GM18505 (cell line): ENCODE measurements around the gene HMCN1.
"Not testable (repeated sequence)": the region's sequence is repeated elsewhere in the genome, so short reads cannot be mapped to it uniquely, and the experiment has no call there.

Source experiments
- ATAC-seq: cut with Tn5 transposase; IDR thresholded peaks from one replicate; pipeline ENCODE4 v1.9.1; 2021; ENCODE audit not compliant: unreplicated experiment
- POLR2A ChIP-seq: IDR thresholded peaks from 4 replicates; pipeline ENCODE4 v1.6.1; 2011; ENCODE audit warnings: borderline replicate concordance; ENCODE audit not compliant: insufficient read depth, insufficient read length; ENCODE audit errors: extremely low read depth

Gene HMCN1

GRCh38 chr1:185767508-185768120 lies 33.4 kb downstream of the HMCN1 start:
- no peak for TF ChIP-seq POLR2A
- ATAC-seq, result no peak

- no peak for TF ChIP-seq POLR2A
- ATAC-seq, result no peak
These were observed 34.2 kb downstream of the HMCN1 start for GRCh38 chr1:185768371-185768770.

- no peak for ATAC-seq
- no peak for TF ChIP-seq POLR2A
These were observed 34.9 kb downstream of the HMCN1 start for GRCh38 chr1:185769136-185769535.

GRCh38 chr1:185774394-185774793 lies 40.2 kb downstream of the HMCN1 start:
- TF ChIP-seq POLR2A, result no peak
- no peak for ATAC-seq

- TF ChIP-seq POLR2A, result no peak
- ATAC-seq, result no peak
These were observed 41.3 kb downstream of the HMCN1 start for GRCh38 chr1:185775501-185775900.

- no peak for TF ChIP-seq POLR2A
These were observed 42.3 kb downstream of the HMCN1 start for GRCh38 chr1:185776522-185776921.

GRCh38 chr1:185783860-185784259 lies 49.7 kb downstream of the HMCN1 start:
- ATAC-seq, result not testable (repeated sequence)

More at GRCh38 chr1:185776522-185776921, 42.3 kb downstream of the HMCN1 start:
- no peak for ATAC-seq

GRCh38 chr1:185785586-185785985 lies 51.4 kb downstream of the HMCN1 start:
- TF ChIP-seq POLR2A, result no peak

GRCh38 chr1:185786524-185786923 lies 52.3 kb downstream of the HMCN1 start:
- ATAC-seq, result no peak
- TF ChIP-seq POLR2A, result no peak

More at GRCh38 chr1:185785586-185785985, 51.4 kb downstream of the HMCN1 start:
- ATAC-seq, result no peak

- ATAC-seq, result no peak
- TF ChIP-seq POLR2A, result no peak
These were observed 53.0 kb downstream of the HMCN1 start for GRCh38 chr1:185787238-185787637.

GRCh38 chr1:185788386-185788785 lies 54.2 kb downstream of the HMCN1 start:
- no peak for ATAC-seq
- TF ChIP-seq POLR2A, result no peak

- TF ChIP-seq POLR2A, result no peak
- no peak for ATAC-seq
These were observed 55.5 kb downstream of the HMCN1 start for GRCh38 chr1:185789501-185790193.

GRCh38 chr1:185790194-185790735 lies 56.1 kb downstream of the HMCN1 start:
- no peak for TF ChIP-seq POLR2A

GRCh38 chr1:185792040-185792439 lies 57.8 kb downstream of the HMCN1 start:
- no peak for TF ChIP-seq POLR2A
- no peak for ATAC-seq

More at GRCh38 chr1:185790194-185790735, 56.1 kb downstream of the HMCN1 start:
- no peak for ATAC-seq

- not testable (repeated sequence) for ATAC-seq
These were observed 60.3 kb downstream of the HMCN1 start for GRCh38 chr1:185794495-185794894.
